Neural cell (in vitro differentiated cells): ENCODE measurements around the gene DGKZ. TPM values are rescaled to one million over a fixed set of nuclear protein-coding genes. Genes with fewer than 3 reads are reported as not detected.

Experiments used
- H2AFZ ChIP-seq: fragments of 200-600, 300-800 bp; sonication (generic), shearing (Covaris generic); 2 replicates; pipeline ENCODE4 v1.6.0; 2014; ENCODE audit warnings: low read depth, mild to moderate bottlenecking, antibody characterized with exemption, low read length, moderate library complexity
- H3F3A ChIP-seq: fragments of 200-600 bp; shearing (Covaris generic); 2 replicates; pipeline ENCODE4 v1.6.1; 2016; ENCODE audit warnings: mild to moderate bottlenecking, moderate library complexity, mixed read lengths, antibody characterized with exemption, low read length; ENCODE audit not compliant: insufficient read depth, poor library complexity, severe bottlenecking
- H3K27ac ChIP-seq: fragments of 200-600, 300-800 bp; sonication (generic), shearing (Covaris generic); 2 replicates; pipeline ENCODE4 v1.5.1; 2014; ENCODE audit warnings: mild to moderate bottlenecking, low read length, moderate library complexity
- H3K27me3 ChIP-seq: fragments of 300-800, 200-600 bp; sonication (generic), shearing (Covaris generic); 2 replicates; pipeline ENCODE4 v1.6.0; 2014; ENCODE audit warnings: mild to moderate bottlenecking, low read depth, low read length, moderate library complexity; ENCODE audit not compliant: insufficient read depth
- H3K36me3 ChIP-seq: fragments of 300-800, 200-600 bp; sonication (generic), shearing (Covaris generic); 2 replicates; pipeline ENCODE4 v1.5.1; 2014; ENCODE audit warnings: mild to moderate bottlenecking, antibody characterized with exemption, low read length, moderate library complexity; ENCODE audit not compliant: insufficient read depth
- H3K4me2 ChIP-seq: fragments of 300-800, 200-600 bp; sonication (generic), shearing (Covaris generic); 2 replicates; pipeline ENCODE4 v1.6.0; 2014; ENCODE audit warnings: mild to moderate bottlenecking, low read length
- H3K4me3 ChIP-seq: fragments of 300-800, 200-600 bp; sonication (generic), shearing (Covaris generic); 2 replicates; pipeline ENCODE4 v1.5.1; 2014; ENCODE audit warnings: mild to moderate bottlenecking, low read length, moderate library complexity
- H3K79me2 ChIP-seq: fragments of 200-600 bp; shearing (Covaris generic); replicated peaks from 2 replicates; pipeline ENCODE4 v1.6.0; 2014; ENCODE audit warnings: mild to moderate bottlenecking, low read length, moderate library complexity; ENCODE audit not compliant: insufficient read depth
- H3K9ac ChIP-seq: fragments of 300-800, 200-600 bp; sonication (generic), shearing (Covaris generic); 2 replicates; pipeline ENCODE4 v1.6.1; 2016; ENCODE audit warnings: mild to moderate bottlenecking, low read length, mixed read lengths
- H3K9me2 ChIP-seq: fragments of 200-600 bp; shearing (Covaris generic); 2 replicates; pipeline ENCODE4 v1.6.1; 2016; ENCODE audit warnings: mild to moderate bottlenecking, low read length, mixed read lengths; ENCODE audit not compliant: insufficient read depth
- H3K9me3 ChIP-seq: fragments of 200-600, 300-800 bp; sonication (generic), shearing (Covaris generic); 2 replicates; pipeline ENCODE4 v1.6.1; 2016; ENCODE audit warnings: mild to moderate bottlenecking, mixed run types, low read length, moderate library complexity, mixed read lengths
- H4K20me1 ChIP-seq: fragments of 200-600 bp; shearing (Covaris generic); 2 replicates; pipeline ENCODE4 v1.6.1; 2016; ENCODE audit warnings: mild to moderate bottlenecking, mixed run types; ENCODE audit not compliant: insufficient read depth
- CTCF ChIP-seq: fragments of 450-650 bp; IDR thresholded peaks from 2 replicates; pipeline ENCODE4 v1.5.1; 2014; ENCODE audit warnings: antibody characterized with exemption, mild to moderate bottlenecking, moderate library complexity; ENCODE audit not compliant: poor library complexity, severe bottlenecking
- EP300 ChIP-seq: fragments of 450-650 bp; conservative IDR thresholded peaks from 2 replicates; pipeline ENCODE4 v1.6.1; 2014; ENCODE audit warnings: antibody characterized with exemption, mild to moderate bottlenecking, moderate library complexity; ENCODE audit not compliant: poor library complexity, severe bottlenecking
- EZH2 ChIP-seq: fragments of 200-600, 300-800 bp; shearing (Covaris generic), sonication (generic); IDR thresholded peaks from 2 replicates; pipeline ENCODE4 v1.6.1; 2014; ENCODE audit warnings: antibody characterized with exemption, low read length, borderline replicate concordance, mild to moderate bottlenecking; ENCODE audit not compliant: insufficient read depth, poor library complexity, severe bottlenecking
- MXI1 ChIP-seq: fragments of 450-650 bp; conservative IDR thresholded peaks from 2 replicates; pipeline ENCODE4 v1.6.1; 2014; ENCODE audit warnings: antibody characterized with exemption, mild to moderate bottlenecking; ENCODE audit not compliant: poor library complexity, severe bottlenecking
- POLR2AphosphoS5 ChIP-seq: IDR thresholded peaks from 2 replicates; pipeline ENCODE4 v1.6.1; 2012
- RAD21 ChIP-seq: fragments of 450-650 bp; conservative IDR thresholded peaks from 2 replicates; pipeline ENCODE4 v1.6.1; 2014; ENCODE audit warnings: antibody characterized with exemption, mild to moderate bottlenecking, moderate library complexity
- REST ChIP-seq: IDR thresholded peaks from 2 replicates; pipeline ENCODE4 v1.6.1; 2012; ENCODE audit warnings: borderline replicate concordance
- SMC3 ChIP-seq: fragments of 450-650 bp; conservative IDR thresholded peaks from 2 replicates; pipeline ENCODE4 v1.6.1; 2014; ENCODE audit warnings: antibody characterized with exemption, mild to moderate bottlenecking, moderate library complexity; ENCODE audit not compliant: poor library complexity
- TAF1 ChIP-seq: IDR thresholded peaks from 2 replicates; pipeline ENCODE4 v1.6.1; 2012; ENCODE audit warnings: low read depth
- polyA plus RNA-seq: library from polyadenylated mRNA; depleted of rRNA; stranded (reverse); fragments of >200 nt; gene quantifications from 2 replicates; pipeline ENCODE4 v1.2.3, GENCODE V29; 2014

The DGKZ gene
- polyA plus RNA-seq, 1 donor from 2014 or later, result 55.7 TPM

- H3K9ac ChIP-seq, result no peak overlapping the region
- H3K4me3 ChIP-seq, result no peak overlapping the region
- H3K27me3 ChIP-seq, result no peaks in the 10 kb centered on the region
- peaks cover 16% of the 10 kb centered on the region for H3K79me2 ChIP-seq
- H3K36me3 ChIP-seq, result no peaks in the 10 kb centered on the region
- H3K9me3 ChIP-seq, result no peaks in the 10 kb centered on the region
- TF ChIP-seq TAF1 (no peak), MXI1 (no peak), EZH2 (no peak), SMC3 (no peak), RAD21 (no peak), REST (no peak), CTCF (no peak), POLR2AphosphoS5 (no peak), EP300 (no peak)
- H2AFZ ChIP-seq, result no peak overlapping the region
- no peak overlapping the region for H3K4me2 ChIP-seq
- no peaks in the 10 kb centered on the region for H4K20me1 ChIP-seq
- H3F3A ChIP-seq, result no peaks in the 10 kb centered on the region
- H3K27ac ChIP-seq, result no peak overlapping the region
- H3K9me2 ChIP-seq, result no peaks in the 10 kb centered on the region
Observed at GRCh38 chr11:46353698-46354097, 6.4 kb downstream of the DGKZ start.

- H3K27ac ChIP-seq, result no peak overlapping the region
- H3K9me2 ChIP-seq, result no peaks in the 10 kb centered on the region
- no peak overlapping the region for H3K4me3 ChIP-seq
- H3K79me2 ChIP-seq, result peaks cover 3% of the 10 kb centered on the region
- no peaks in the 10 kb centered on the region for H4K20me1 ChIP-seq
- no peak overlapping the region for H2AFZ ChIP-seq
- H3K36me3 ChIP-seq, result no peaks in the 10 kb centered on the region
- no peak for TF ChIP-seq TAF1
- TF ChIP-seq POLR2AphosphoS5, result no peak
- no peak for TF ChIP-seq REST
- no peak for TF ChIP-seq SMC3
- TF ChIP-seq RAD21, result no peak
- TF ChIP-seq EZH2, result no peak
- no peak for TF ChIP-seq MXI1
- TF ChIP-seq CTCF, result no peak
- no peak for TF ChIP-seq EP300
- no peak overlapping the region for H3K4me2 ChIP-seq
- H3F3A ChIP-seq, result no peaks in the 10 kb centered on the region
- no peak overlapping the region for H3K9ac ChIP-seq
- H3K27me3 ChIP-seq, result no peaks in the 10 kb centered on the region
- H3K9me3 ChIP-seq, result no peaks in the 10 kb centered on the region
Observed at GRCh38 chr11:46356924-46357482, 9.7 kb downstream of the DGKZ start.
